ENCODE data around the gene JAZF1.
"Not testable (repeated sequence)": the region's sequence is repeated elsewhere in the genome, so short reads cannot be mapped to it uniquely, and the experiment has no call there.

JAZF1 gene

DNA sequence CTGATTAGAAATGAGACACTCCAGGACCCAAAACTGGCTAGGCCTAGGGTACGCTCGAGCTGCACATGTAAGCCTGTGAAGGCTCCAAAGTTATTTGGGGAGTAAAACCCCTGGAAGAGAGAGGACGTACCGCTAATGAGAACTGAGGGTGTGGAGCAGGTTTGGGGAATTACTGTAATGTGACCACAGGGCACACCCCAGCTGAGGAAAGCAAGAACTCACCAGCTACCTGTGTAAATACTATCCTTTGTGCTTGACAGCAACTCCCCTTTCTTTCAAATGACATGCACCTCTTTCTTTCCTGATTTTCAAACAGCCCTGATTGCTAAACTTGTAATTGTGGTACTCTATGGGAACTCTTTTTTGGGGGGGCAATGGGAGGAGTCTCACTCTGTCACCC lies 147.2 kb downstream of the JAZF1 start:
- DNase-seq, result no peak

DNA sequence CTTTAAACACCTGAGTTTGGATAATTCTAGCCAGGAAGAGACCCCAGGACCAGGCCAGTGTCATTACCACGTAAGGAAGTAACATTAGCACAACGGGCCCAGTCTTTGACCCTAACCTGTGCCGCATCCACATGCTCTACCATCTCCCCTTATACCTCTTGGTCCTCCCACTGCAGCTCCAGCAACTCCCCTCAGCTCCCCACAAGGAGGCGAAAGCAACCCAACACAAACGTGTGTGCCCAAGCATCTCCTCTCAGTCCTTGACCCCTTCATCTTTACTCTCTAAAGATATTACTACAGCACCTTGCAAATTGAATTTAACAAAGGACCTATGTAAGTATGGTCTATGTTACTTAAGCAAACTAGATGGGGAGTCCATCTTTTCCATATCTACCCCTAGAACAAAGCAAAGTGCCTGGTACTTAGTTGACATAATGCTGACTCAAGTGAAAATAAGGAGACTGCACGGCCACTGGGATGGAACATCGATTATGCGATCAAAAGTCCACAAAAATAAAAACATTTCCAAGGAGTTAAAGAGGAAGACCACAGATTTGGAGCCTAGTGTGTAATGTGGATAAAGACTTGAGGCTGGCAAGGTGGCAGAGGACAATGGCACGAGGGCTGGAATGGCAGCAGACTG lies 147.7 kb downstream of the JAZF1 start:
- DNase-seq, result no peak

GRCh38 chr7:28029051-28029450 lies 151.5 kb downstream of the JAZF1 start:
- no peak for DNase-seq

GRCh38 chr7:28028471-28028870 lies 152.1 kb downstream of the JAZF1 start:
- no peak for DNase-seq

DNA sequence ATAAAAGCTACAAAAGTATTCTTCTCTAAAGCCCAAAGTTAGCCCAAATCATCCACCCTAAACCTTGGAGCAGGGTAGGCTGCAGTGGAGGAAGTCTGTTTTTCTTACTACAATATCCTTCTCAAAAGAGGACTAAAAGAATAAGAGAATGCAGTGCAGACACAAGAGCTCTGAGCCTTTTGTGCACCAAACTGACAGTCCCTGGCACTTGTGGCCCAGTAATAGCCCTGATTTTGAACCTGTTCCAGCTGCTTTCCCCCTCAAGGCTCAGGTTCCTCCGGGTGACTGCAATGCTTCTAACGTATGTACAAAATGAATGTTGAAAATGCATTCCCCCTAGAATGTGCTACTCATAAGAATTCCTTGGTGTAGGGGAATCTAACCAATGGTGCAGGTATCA lies 154.4 kb downstream of the JAZF1 start:
- DNase-seq, result no peak

GRCh38 chr7:28024786-28025334 lies 155.7 kb downstream of the JAZF1 start:
- no peak for DNase-seq

GRCh38 chr7:28020302-28020940 lies 160.2 kb downstream of the JAZF1 start:
- no peak for DNase-seq

DNA sequence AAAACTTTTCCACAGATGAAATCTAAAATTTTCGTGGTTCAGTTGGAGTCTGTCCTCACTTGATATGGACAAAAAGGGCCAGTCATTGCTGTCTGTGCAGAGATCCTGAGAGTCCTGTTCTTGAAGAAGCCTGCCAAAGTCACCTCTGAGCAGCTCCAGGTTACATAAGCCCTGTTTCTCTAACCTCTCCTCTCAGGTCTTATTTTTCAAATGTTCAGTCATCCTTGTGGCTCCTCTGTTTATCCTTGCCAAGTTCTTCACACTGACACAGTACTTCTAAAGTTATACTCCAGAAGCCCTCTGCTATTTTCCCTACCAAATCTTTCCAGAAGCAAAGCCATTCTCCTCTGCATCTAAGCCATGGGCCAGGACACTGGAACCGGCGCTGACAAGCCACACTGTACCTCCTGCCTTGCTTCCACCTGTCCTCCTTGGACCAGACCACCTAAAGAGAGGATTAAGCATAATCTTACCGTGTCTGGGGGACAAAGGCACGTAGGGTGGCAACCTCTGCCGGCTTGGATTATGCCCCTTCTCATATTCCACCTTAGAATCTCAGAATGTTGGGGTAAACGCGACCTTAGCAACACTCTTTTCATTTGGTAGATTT lies 161.6 kb downstream of the JAZF1 start:
- no peak for DNase-seq

- no peak for DNase-seq
Measured at GRCh38 chr7:28018446-28018845, 162.1 kb downstream of the JAZF1 start.

- DNase-seq, result no peak
Measured at GRCh38 chr7:28018020-28018419, 162.6 kb downstream of the JAZF1 start.

DNA sequence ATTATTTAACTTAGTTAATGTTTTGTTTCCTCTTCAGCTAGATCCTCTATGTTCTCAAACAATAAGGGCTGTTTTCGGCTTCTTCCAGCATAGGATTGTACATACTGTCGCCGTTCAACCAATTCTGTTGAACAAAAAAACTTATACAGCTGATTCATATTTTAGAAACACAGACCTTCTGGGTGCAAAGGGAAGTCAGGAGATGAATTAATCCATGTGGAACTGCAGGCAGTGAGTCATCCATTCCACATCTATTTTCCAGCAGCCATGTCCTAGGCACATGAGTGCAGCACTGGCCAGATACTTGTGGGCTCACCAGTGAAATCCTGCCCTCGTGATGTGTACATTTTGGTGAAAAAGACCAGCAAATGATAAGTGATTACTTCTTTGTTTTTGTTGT lies 163.2 kb downstream of the JAZF1 start:
- DNase-seq, result no peak

DNA sequence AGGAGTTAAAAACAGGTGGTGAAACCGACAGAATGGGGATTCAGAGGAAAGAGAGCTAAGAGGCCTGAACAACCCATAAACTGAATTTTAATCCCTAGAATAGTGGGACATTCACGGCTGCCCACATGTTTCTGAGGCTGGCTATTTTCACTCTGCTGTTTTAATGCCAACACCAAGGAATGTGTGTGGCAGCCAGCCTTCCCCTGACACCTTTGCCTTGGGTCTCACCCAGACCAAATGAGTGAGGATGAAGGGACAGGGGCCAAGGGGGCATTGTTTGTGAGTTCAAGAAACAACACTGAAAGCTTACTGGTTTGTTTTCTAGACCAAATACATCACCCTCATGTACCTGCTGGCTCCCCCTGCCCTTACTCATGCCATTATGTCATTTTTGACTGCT lies 164.3 kb downstream of the JAZF1 start:
- DNase-seq, result no peak

DNA sequence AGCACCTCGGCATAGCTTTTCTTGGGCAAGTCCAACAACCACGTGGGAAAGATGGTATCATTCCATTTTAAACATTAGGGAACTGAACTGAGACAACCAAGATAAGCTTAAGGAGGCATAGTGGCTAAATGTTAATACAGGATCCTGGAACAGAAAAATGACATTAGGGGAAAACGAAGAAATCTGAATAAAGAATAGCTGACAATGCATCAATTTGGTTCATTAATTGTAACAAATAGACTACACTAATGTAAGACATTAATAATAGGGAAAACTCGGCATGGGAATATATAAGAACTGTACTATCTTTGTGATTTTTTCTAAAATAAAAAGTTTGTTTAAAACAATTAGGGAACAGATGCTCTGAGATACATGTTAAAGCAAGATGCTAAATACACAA lies 165.4 kb downstream of the JAZF1 start:
- DNase-seq, result no peak

DNA sequence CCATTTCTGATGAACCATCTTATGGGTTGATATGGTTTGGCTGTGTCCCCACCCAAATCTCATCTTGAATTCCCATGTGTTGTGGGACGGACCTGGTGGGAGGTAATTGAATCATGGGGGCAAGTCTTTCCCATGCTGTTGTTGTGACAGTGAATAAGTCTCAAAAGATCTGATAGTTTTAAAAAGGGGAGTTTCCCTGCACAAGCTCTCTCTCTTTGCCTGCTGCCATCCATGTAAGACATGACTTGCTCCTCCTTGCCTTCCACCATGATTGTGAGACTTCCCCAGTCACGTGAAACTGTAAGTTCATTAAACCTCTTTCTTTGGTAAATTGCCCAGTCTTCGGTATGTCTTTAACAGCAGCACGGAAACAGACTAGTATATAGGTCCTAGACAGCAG lies 166.3 kb downstream of the JAZF1 start:
- DNase-seq, result not testable (repeated sequence)

- no peak for DNase-seq
Measured at GRCh38 chr7:28013441-28013840, 167.2 kb downstream of the JAZF1 start.

GRCh38 chr7:28013019-28013418 lies 167.6 kb downstream of the JAZF1 start:
- DNase-seq, result no peak

DNA sequence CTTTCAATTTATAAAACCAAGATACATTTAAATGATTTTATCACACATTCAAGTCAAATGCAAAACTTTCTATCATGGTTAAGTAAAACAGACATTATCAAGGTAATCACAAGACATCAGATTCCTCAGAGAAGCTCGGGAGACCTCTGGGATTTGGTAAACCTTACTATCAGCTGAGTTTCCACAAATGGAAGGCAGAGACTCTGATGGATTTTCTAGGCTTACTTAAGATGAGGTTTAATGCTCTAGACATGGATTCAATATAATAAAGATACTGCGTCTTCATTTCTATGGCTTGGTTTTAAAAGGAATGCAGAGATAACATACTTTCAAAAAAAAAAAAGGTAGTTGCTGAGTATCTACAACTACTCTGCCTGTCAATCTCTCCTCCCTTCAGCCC lies 171.7 kb downstream of the JAZF1 start:
- no peak for DNase-seq

GRCh38 chr7:28008171-28008570 lies 172.4 kb downstream of the JAZF1 start:
- no peak for DNase-seq

- DNase-seq, result no peak
Measured at GRCh38 chr7:28006491-28006890, 174.1 kb downstream of the JAZF1 start.

- DNase-seq, result no peak
Measured at GRCh38 chr7:28005847-28006231, 174.8 kb downstream of the JAZF1 start.

GRCh38 chr7:28005075-28005846 lies 175.3 kb downstream of the JAZF1 start:
- no peak for DNase-seq

- no peak for DNase-seq
Measured at GRCh38 chr7:28003408-28003807, 177.2 kb downstream of the JAZF1 start.

DNA sequence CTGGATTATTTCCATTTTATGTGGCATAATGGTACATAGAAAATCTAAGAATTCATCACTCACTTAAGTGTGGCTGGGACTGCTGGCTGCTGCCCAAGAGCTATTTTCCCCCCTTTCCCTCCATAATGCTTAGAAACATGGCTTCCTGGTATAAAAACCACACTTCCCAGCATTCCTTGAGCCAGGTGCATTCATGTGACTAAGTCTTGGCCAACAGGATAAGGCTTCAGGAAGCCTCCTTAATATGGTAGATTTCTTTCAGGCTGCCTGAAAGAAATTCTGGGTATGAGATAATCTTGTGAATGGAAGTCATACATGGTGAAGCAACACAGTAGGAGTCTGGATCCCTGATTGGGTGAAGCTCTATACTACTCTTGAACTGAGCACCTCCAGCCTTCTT lies 178.0 kb downstream of the JAZF1 start:
- DNase-seq, result no peak

- DNase-seq, result no peak
Measured at GRCh38 chr7:28001896-28002295, 178.7 kb downstream of the JAZF1 start.
